Measurements from ENCODE around the gene GABARAP. TPM values are rescaled to one million over a fixed set of nuclear protein-coding genes. Genes with fewer than 3 reads are reported as not detected.
"Not testable (repeated sequence)": the region's sequence is repeated elsewhere in the genome, so short reads cannot be mapped to it uniquely, and the experiment has no call there.

GABARAP gene
- total RNA-seq, 3 donors from 2014 or later (not counting 1 experiment from before 2014, with no cell fraction given), result 256 to 277 (median 276) TPM

- intact Hi-C loops (cut with micrococcal nuclease), result no loop called here
- TF ChIP-seq CTCF (IDR thresholded peaks at IDR 0.05), result no peak
- DNase-seq, result no peak
- Mint-ChIP-seq H3K27me3 (ENCODE audit: low read depth in 2 of 2) (no peaks in the 10 kb centered on the region), H3K36me3 (no peaks in the 10 kb centered on the region), H3K4me3 (no peak overlapping the region), H3K4me1 (peaks cover 38 to 41% of the 10 kb centered on the region in 2 donors), H3K27ac (peak overlapping the region; percentile 60 to 98), H3K9me3 (no peaks in the 10 kb centered on the region)
- Histone ChIP-seq H3K27ac (ENCODE audit: low read length) (no peak overlapping the region), H3K27me3 (ENCODE audit: control insufficient read depth, insufficient read depth, low read length) (no peaks in the 10 kb centered on the region), H3K4me3 (ENCODE audit: low read length) (no peak overlapping the region), H3K4me1 (ENCODE audit: control insufficient read depth, insufficient read depth, low read length) (peaks cover 32% of the 10 kb centered on the region), H3K9me3 (ENCODE audit: control insufficient read depth, insufficient read depth, low read length) (no peaks in the 10 kb centered on the region), H3K36me3 (ENCODE audit: control insufficient read depth, insufficient read depth, low read length) (peaks cover 28% of the 10 kb centered on the region)
- no peak for ATAC-seq
- 90% methylated on average over 3 of the region's 4 CpGs for WGBS (ENCODE audit: insufficient coverage)
Measured at GRCh38 chr17:7248796-7249195, 6.5 kb upstream of the GABARAP start.

- Mint-ChIP-seq H3K36me3 (no peaks in the 10 kb centered on the region), H3K27me3 (ENCODE audit: low read depth in 2 of 2) (no peaks in the 10 kb centered on the region), H3K4me3 (peak overlapping the region; percentile 22), H3K9me3 (no peaks in the 10 kb centered on the region), H3K4me1 (peaks cover 43 to 45% of the 10 kb centered on the region in 2 donors), H3K27ac (no peak overlapping the region)
- intact Hi-C loops (cut with micrococcal nuclease), result no loop called here
- ATAC-seq, result no peak
- DNase-seq, result no peak
- TF ChIP-seq CTCF (IDR thresholded peaks at IDR 0.05), result no peak
- no peak overlapping the region for H3K4me3 ChIP-seq (ENCODE audit: low read length)
- H3K27ac ChIP-seq (ENCODE audit: low read length), result no peak overlapping the region
- H3K9me3 ChIP-seq (ENCODE audit: control insufficient read depth, insufficient read depth, low read length), result no peaks in the 10 kb centered on the region
- WGBS (ENCODE audit: insufficient coverage), result 100% methylated on average over 2 of the region's 5 CpGs
- H3K36me3 ChIP-seq (ENCODE audit: control insufficient read depth, insufficient read depth, low read length), result peaks cover 25% of the 10 kb centered on the region
- H3K4me1 ChIP-seq (ENCODE audit: control insufficient read depth, insufficient read depth, low read length), result peaks cover 33% of the 10 kb centered on the region
- H3K27me3 ChIP-seq (ENCODE audit: control insufficient read depth, insufficient read depth, low read length), result no peaks in the 10 kb centered on the region
Measured at GRCh38 chr17:7246779-7247178, 4.5 kb upstream of the GABARAP start.

- not testable (repeated sequence) for H3K27me3 ChIP-seq (ENCODE audit: control insufficient read depth, insufficient read depth, low read length); DNase-seq; H3K9me3 Mint-ChIP-seq; H3K4me3 ChIP-seq (ENCODE audit: low read length); H3K27me3 Mint-ChIP-seq (ENCODE audit: low read depth in 2 of 2); H3K36me3 Mint-ChIP-seq; H3K27ac ChIP-seq (ENCODE audit: low read length); ATAC-seq; H3K9me3 ChIP-seq (ENCODE audit: control insufficient read depth, insufficient read depth, low read length)
- H3K4me3 Mint-ChIP-seq, result peak overlapping the region; percentile 50
- intact Hi-C loops (cut with micrococcal nuclease), result loop anchor here (1.0 to 2.0 kb wide), 2 partner anchors 8 to 63 kb away; partner anchors contain the start of genes EIF5A and ELP5
- Histone ChIP-seq H3K4me1 (ENCODE audit: control insufficient read depth, insufficient read depth, low read length) (peaks cover 32% of the 10 kb centered on the region), H3K36me3 (ENCODE audit: control insufficient read depth, insufficient read depth, low read length) (peaks cover 34% of the 10 kb centered on the region)
- 96% methylated on average over 8 of the region's 10 CpGs for WGBS (ENCODE audit: insufficient coverage)
- H3K4me1 Mint-ChIP-seq, result peaks cover 42 to 49% of the 10 kb centered on the region in 2 donors
- H3K27ac Mint-ChIP-seq, result peak overlapping the region; percentile 97 to 99
Measured at GRCh38 chr17:7243838-7244237, 1.6 kb upstream of the GABARAP start.

GRCh38 chr17:7243453-7243729, 1.1 kb upstream of the GABARAP start:
- H3K27ac Mint-ChIP-seq, result peak overlapping the region; percentile 97 to 99
- TF ChIP-seq CTCF (IDR thresholded peaks at IDR 0.05), result no peak
- H3K9me3 ChIP-seq (ENCODE audit: control insufficient read depth, insufficient read depth, low read length), result no peaks in the 10 kb centered on the region
- H3K27me3 ChIP-seq (ENCODE audit: control insufficient read depth, insufficient read depth, low read length), result no peaks in the 10 kb centered on the region
- no peak for DNase-seq
- H3K4me3 ChIP-seq (ENCODE audit: low read length), result peak overlapping the region; percentile 89
- H3K4me1 Mint-ChIP-seq, result peaks cover 39 to 49% of the 10 kb centered on the region in 2 donors
- peak overlapping the region; percentile 95 for H3K4me3 Mint-ChIP-seq
- H3K4me1 ChIP-seq (ENCODE audit: control insufficient read depth, insufficient read depth, low read length), result peaks cover 31% of the 10 kb centered on the region
- H3K36me3 ChIP-seq (ENCODE audit: control insufficient read depth, insufficient read depth, low read length), result peaks cover 34% of the 10 kb centered on the region
- H3K27ac ChIP-seq (ENCODE audit: low read length), result peak overlapping the region; percentile 83
- ATAC-seq, result no peak
- H3K27me3 Mint-ChIP-seq (ENCODE audit: low read depth in 2 of 2), result no peaks in the 10 kb centered on the region
- no peaks in the 10 kb centered on the region for H3K9me3 Mint-ChIP-seq
- intact Hi-C loops (cut with micrococcal nuclease), result loop anchor here (1.0 to 2.0 kb wide), 2 partner anchors 9 to 63 kb away; partner anchors contain the start of genes EIF5A and ELP5
- no peaks in the 10 kb centered on the region for H3K36me3 Mint-ChIP-seq
- 67% methylated on average over 2 of the region's 2 CpGs for WGBS (ENCODE audit: insufficient coverage)
